Dermis microvascular lymphatic vessel endothelial cell (primary cell): ENCODE data around the gene TMEM250. TPM values are rescaled to one million over a fixed set of nuclear protein-coding genes. Genes with fewer than 3 reads are reported as not detected.
"Not testable (repeated sequence)": the region's sequence is repeated elsewhere in the genome, so short reads cannot be mapped to it uniquely, and the experiment has no call there.

Experiments used
- DNase-seq, 2 donors: peaks; one replicate each; pipeline versions ENCODE4 v3.0.0 to v3.0.0-alpha.2; 2010; ENCODE audit warnings: low read depth in 2 of 2
- total RNA-seq: library from RNA; depleted of rRNA; stranded (reverse); fragments of >200 nt; gene quantifications from 2 replicates; pipeline ENCODE4 v1.2.1, GENCODE V29; 2014

Gene TMEM250
- total RNA-seq, 1 donor from 2014 or later: 40.2 TPM

DNA sequence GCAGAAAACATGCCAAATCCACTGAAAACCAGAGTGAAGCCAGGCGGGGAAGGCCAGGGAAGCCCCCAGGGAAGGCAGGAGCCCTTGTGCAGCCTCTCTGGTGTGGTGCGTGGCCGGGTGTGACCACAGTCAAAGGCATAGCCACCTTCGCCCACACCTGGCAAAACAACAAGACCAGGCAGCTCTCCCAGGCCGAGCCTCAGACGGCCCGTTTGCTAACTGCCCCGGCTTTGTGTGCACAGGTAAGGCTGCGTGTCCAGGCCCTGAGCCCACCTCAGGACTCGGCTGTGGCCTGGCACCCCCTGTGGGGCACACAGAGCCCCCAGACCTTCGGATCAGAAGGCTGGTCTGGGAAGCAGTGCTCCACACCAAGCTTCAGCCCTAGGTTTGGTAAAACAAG is 6.1 kb downstream of the TMEM250 start:
- no peak for DNase-seq

DNA sequence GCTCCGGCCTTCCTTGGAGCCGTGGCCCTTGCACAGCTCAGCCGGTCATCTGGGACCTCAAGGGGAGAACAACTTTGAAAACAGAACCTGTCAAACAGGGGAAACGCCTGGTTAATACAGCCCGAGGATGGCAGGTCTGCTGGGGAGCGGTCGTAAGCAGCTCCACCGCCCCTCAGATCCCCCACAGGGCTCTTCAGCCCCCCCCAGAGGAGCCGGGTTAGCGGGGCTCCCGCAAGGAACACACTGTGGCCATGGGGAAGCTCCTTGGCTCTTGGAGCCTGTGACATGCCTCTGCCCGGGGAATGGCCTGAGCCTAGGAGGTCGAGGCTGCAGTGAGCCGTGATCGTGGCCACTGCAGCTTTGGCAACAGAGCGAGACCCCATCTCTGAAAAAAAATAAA is 6.8 kb downstream of the TMEM250 start:
- DNase-seq: no peak

DNA sequence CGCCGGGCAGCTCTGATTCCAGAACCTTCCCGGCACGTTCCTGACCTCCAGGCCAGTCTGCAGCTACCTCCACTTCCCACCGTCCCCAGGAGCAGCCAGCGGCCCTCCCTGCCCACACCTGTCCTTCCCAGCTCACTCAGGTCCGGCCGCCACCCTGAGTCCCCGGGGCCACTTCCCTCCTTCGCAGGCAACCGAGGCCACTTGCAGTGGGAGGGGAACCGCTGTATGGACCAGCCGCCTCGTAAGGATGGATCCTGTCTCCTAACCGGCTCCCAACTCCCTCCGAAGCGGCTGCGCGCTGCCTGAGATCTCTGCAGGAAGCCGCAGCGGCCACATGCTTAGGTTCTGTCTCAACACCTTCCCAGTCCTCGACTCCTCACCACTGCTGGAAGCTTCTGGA is 7.5 kb downstream of the TMEM250 start:
- no peak for DNase-seq

DNA sequence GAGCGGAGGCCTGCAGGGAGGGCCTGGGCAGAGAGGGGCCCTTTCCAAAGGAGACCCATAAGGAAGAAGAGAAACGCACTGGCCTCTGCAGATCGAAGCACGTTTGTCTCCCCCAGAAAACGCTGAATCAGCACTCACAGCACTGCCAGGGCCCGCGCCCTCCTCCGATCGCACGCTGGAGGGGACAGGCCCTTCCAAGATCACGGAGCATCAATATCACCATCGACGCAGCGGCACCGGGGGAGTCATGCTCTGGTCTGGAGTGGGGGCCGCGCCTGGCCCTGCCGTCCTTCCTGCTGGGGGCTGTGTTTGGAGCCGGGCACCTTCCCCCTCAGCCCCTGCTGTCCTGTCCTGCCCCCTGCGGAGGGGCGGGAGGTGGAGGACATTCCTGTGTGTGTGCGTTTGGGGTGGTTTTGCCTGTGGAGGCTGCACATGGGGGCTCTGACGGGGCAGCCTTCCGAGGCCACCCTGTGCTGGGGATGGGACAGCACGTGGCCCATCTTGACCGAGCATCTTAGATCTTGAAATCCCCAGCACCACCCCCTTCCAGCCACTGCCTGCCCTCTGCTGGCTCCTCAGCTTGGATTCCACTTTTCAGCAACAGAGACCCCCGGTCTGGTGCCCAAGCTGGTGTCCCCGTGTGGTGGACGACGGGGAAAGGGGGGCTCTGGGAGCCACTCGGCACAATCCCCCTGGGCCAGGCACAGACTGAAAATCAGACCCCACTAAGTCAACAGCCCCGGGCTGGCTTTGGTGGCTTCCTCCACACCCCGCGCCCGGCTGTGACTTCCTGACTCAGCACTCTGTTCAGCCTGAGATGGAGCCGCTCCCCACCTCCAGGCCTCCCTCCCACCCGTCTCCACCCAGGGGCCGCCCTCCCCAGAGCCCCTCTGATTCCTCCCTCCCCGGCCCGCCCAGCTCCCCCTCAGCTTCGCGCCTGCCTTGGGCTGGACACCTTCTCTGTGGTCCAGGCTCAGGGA is 8.3 kb downstream of the TMEM250 start:
- DNase-seq: no peak

DNA sequence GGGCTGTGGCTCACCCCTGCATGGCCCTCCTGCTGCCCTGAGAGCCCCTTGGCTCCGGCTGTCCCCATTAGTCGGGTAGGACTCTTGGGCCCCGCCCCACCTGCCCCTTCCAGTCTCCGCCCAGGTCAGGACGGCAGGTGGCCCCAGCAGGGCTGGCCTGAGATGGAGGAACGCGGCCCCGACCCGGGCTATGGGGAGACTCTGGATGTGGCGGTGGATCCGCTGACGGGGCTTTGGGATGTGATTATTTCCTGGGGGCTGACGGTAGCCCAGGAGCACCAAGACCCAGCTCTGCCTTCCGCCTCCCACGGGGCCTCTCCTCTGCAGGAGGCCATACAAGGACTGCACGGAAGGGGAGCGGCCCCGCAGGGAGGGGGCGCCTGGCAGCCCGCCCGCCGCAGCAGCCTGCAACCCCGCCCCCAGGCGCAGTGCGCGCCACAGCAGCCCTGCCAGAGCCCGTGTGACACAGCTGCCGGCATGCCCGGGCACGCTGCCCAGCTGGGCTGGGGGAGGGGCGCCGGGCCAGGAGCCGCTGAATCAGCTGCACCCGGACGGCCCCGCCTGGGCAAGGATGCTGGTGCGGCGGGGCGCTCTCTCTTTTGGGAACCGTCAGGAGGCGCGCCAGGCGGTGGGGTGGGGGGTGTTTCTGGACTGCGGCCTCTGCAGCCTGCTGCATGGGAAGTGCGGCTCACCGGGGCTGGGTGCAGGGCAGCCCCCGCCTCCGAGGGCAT is 9.2 kb downstream of the TMEM250 start:
- DNase-seq: peak; percentile 68 to 92

DNA sequence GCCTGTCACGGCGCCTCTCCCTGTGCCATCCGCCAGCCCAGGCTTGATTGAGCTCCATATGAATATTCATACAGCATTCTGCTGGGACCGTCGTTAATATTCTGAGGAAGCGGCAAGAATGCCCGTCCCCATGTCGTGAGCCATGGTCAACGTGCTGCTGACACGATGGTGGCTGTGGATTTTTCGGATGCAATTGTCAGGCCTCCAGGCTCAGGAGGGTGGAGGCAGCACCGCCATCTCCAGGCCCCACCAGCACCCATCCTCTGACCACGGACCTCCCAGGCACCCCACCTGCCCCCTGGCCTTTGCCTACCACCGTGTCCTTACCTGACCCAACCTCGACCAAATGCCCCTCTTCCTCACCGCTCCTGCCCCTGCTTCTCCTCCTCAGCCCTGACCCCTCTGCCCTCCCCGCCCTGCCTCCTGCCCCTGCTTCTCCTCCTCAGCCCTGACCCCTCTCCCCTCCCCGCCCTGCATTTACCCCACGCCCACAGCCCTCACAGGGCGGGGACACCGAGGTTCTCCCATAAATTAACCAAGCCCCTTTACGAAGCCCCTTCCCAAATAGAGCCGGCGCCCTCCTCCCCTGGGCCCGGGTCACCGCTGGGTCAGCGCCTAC is 9.9 kb downstream of the TMEM250 start:
- DNase-seq: no peak

DNA sequence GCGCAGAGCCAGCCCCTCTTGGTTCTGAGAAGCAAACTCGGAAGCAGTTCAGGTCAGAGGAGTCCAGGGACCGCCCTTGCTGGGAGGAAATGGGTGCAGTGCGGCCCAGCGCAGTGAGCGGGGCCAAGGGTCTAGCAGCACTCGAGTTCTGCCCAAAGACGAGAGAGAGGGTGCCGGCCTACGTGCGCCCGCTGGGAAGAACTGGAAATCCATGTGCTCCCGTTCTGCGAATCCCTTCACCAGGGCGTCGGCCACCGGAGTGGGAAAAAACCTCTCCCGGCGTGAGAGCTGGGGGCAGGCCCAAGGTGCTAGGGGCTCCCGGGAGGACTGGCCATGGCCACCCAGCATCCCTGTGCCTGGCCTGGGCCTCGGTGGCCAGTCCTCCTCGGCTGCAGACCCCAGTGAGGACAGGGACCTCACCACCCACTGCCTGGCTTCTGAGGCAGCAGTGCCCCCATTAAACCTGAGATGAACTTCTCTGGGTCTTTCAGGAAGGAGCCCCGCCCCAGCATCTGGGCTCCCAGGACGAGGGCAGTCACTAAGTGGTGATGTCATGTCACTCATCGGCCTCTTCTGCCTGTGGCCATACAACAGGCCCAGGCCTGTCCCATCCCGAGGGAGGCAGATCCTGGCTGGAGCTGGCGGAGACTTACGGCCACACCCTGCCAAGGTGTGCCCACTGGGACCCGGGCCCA is 10.6 kb downstream of the TMEM250 start:
- DNase-seq: no peak

DNA sequence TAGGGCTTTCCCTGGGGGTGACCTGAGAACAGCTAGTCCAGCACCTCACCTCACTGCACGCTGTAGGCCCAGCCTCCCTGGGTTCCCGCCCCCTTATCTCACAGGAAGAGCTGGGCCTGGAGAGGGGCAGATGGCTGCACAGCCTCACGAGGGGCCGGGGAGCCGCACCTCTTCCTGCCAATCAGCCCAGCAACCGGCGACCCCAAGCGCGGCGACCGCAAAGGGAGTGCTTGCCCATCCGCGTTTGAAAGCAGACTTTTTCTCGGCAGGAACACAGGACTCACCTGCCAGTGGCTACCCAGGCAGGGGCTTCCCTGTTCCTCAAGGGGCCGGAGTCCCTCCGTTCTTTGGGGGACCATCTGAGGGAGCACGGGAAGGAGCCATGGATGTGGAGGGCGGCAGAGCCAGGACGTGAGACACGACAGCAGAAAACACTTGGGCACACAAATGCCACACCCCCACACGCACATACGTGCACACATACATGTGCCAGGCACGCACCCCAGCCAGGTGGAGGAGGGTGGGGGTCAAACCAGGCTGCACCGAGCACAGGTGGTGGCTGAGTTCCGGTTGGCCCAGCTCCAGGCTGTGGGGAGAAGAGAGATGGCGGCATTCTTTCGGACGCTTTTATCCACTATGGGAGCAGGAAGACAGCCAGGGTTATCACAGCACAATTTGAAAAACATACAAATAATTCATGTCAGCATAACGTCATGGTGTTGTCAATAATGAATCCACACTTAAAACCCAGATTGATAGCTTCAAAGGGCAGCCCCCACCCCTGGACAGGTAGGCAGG is 11.3 kb downstream of the TMEM250 start:
- no peak for DNase-seq

DNA sequence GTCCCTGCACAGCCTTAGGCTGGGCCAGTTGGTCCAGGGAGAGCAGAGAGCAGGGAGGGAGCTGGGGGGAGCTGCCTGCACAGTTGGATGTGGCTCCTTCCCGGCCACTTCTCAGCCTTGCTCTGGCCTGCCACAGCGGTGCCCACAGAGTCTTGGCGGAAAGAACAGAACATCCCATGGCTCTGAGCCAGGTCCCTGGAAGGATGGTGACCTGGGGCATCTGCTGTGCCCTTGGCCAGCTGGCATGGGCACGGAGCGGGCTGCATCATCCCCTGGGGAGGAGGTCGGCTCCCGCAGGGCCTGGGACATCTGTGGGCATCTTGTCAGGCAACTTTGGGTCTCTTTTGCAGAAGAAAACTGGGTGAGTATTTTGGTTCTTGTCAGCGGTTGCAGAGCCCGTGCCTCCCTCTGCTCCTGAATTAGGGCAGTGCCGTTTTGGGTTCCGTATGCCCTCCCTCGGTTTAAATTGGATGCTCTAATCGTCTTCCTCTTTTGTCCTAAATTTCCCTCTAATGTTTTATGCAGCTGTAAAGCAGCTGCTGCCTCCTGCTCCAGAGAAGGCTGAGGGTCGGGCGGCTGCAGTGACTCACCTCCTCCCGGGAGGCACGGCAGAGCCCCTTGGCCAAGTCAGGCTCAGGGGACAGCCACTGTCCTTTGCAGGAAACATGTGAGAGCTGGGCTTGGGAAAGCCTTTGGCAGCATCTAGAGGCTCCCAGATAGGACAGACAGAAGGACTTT is 13.1 kb downstream of the TMEM250 start:
- no peak for DNase-seq

DNA sequence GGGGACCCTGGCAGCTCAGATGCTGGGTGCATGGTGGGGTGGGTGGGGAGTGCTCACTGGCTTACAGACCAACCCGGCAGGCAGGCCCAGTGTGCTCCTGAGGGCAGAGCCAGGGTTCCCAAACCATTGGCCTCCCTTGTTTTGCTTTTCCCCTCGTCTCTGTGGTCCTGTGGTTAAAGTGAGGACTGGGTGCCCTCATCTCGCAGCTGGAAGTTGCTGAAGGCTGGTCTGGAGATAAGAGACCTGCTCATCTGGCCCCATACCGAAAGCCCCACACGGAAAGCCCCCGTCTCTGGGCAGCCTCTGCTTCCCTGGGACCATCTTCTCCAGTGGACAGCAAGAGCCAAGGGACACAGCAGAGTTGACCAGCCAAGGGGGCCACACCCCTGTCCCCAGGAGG is 13.8 kb downstream of the TMEM250 start:
- no peak for DNase-seq

DNA sequence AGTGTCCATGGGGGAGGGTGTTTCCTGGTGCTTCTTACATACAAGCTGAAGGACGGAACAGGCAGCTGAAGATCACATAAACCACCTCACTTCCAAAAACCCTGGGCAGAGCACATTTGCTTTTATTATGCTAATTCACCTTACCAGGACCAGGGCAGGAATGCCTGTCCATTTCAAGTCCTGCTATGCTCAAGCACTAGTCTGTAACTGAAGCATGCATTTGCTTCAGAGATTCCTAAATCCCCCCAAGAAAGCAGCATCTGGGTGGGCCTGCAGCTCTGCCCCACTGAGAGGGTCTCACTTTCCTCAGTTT is 14.2 kb downstream of the TMEM250 start:
- no peak for DNase-seq

DNA sequence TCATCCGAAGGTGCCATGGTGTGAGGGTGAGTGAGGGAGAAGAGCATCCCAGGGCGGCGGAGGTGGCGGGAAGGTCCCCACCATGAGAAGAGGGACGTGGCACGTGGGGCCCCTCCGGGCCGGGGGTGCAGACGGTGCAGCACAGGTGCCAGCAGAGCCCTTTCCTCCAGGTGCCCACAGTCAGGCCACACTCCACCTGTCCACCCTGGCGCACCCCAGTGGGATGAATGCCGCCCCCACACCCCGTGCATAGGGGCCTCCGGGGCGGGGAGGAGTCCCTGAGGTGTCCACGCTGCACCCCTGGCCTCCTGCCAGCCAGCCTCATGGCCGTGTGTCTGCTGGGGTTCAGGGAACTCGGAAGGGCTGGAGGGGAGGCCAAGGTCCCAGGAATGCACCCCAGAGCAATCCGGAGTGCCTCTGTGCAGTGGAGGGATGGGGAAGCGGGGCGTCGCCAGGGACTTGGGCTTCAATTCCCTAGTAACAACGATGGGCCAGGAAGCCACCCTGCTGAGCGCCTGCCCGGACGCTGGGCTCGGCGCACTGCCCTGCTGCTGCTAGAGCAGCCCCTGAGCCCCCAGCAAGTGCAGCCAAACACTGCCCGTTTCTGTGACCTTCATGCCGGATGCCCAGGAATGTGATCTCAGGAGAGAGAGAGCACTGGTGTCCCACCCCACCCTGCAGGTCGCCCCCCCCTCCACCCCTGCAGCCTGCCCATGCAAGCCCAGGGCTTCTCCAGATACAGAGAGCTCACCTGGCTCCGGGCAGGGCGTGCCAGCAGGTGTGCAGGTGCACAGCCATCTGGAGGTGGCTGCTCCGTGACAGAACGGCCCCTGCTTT is 14.8 kb downstream of the TMEM250 start:
- DNase-seq: no peak

DNA sequence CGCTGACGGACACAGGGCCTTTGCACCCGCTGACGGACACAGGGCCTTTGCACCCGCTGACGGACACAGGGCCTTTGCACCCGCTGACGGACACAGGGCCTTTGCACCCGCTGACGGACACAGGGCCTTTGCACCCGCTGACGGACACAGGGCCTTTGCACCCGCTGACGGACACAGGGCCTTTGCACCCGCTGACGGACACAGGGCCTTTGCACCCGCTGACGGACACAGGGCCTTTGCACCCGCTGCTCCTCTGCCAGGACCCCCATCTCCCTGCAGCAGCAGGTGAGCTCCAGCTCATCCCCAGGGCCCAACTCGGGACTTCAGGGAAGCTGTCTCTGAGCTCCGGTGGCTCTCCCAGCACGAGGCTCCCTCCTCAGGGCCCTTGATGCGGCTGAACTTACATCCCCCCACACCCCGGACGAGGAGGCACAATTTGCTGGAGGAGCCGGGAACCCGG is 17.0 kb downstream of the TMEM250 start:
- not testable (repeated sequence) for DNase-seq

DNA sequence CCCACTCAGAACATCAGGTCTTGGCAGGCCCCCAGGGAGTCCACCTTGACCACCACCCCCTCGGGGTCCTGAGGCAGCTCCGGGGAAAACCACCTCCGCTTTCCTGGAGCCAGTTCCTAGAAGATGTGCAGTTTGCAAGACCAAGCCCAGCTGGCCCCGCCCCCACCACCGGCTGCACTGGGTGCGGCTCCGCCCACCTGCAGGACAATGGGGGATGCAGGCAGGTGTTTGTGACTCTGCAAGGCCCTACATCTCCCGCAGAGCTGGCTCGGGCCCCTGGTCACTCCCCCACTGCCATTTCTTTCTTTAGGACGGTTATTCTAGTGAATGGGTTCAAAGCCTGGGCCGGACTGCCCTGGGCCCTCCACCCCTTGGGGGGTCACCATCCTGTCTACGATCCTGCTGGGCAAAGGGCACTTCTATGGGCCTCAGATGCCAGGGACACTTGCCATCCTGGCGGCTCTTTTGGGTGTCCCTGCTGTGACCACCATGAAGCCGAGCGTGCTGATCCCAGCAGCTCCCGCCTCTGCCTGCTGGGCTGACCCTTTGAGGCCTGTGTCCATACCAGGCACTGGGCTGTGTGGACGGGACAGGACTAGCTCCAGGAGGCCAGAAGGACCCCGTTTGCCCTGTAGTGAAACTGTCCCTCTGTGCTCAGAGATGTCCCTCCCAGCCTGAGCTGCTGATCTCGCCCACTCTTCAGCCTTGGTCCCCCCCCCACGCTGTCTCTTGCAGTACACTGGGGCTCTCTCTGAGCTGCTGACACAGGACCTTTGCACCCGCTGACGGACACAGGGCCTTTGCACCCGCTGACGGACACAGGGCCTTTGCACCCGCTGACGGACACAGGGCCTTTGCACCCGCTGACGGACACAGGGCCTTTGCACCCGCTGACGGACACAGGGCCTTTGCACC is 17.7 kb downstream of the TMEM250 start:
- no peak for DNase-seq

DNA sequence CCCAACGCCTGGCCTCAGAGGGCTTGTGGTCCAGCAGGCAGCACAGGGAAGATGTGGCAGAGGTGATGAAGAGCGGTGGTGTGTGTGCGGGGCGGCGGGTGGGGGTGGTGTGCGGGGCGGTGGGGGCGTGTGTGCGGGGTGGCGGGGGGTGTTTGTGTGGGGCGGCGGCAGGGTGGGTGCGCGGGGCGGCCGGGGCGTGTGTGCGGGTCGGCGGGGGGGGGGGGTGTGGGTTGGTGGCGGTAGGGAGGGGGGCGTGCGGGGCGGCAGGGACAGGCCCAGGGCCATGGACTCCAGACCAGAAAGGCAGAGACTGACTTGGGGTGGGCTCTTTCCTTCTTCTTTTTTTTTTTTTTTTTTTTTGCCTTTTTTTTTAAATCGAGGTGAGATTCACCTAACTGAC is 19.1 kb downstream of the TMEM250 start:
- DNase-seq: no peak

DNA sequence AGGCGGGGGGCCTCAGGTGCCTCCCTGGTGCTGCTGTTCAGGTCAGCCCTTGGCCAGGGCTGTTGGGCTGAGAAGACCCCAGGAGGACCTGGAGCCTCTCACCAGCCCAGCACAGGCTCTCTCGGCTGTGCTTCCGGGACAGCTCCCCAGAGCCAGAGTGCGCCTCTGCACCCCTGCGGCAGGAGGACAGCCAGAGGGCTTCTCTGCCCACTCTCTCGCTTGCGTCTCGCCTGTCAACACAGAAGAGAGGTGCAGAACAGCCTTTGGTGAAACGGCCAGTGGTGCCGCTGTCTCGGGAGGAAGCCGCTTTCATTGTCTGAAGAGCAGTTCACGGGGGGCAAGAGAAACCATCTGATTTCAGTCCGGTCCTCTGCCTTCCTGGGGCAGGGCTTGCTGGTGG is 19.8 kb downstream of the TMEM250 start:
- no peak for DNase-seq

DNA sequence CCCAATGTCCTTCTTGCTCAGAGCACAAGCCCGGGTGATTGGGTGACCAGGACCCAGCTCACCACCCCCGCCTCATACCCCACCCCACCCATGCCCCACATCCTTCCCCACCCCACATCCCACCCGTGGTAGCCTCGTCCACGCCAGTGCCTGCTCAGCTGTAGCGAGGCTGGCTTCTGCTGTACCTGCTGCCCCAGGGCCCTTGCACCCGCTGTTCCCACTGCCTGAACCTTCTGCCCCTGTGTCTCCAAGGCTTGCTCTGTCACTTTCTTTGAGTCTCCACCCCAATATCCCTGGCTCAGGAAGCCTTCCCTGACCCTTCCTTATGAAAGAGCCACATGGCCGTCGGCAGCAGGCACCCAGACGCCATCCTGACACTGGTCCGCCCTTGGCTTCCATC is 20.5 kb downstream of the TMEM250 start:
- DNase-seq: no peak

DNA sequence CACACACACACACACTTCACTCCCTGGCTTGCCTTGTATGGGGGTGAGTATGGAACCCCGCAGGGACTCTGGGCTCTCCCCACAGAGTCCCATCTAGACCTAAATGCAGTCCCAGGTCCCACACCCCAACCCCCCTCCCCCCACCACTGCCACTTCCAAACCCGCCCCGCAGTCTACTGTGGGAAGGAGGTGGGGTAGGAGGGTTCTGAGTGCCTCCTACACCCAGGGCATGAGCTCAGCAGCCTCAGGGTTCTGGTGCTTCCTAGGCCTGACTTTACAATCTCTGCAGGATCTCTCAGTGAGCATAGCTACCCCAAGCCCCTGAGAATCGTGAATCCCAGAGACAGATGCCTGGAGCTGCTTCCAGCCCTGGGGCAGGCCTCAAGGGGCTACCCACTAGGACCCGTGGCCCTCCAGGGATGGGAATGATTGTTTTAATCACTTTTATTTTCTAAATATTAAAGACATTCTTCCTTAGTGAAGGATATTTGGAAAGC is 22.1 kb downstream of the TMEM250 start:
- DNase-seq: no peak
